HCT116 (cell line): Measurements from ENCODE around the gene AKAP12.

ENCODE experiments used
- CEBPB ChIP-seq: IDR thresholded peaks from 2 replicates; pipeline ENCODE4 v1.6.1; 2012; ENCODE audit warnings: low read depth
- EGR1 ChIP-seq: IDR thresholded peaks from 2 replicates; pipeline ENCODE4 v1.6.1; 2012; ENCODE audit warnings: low read depth
- EZH2 ChIP-seq: fragments of 200-600 bp; sonication (generic); IDR thresholded peaks from 2 replicates; pipeline ENCODE4 v1.6.1; 2017; ENCODE audit warnings: antibody characterized with exemption, mixed run types
- EZH2phosphoT487 ChIP-seq: fragments of 200-600 bp; IDR thresholded peaks from 2 replicates; pipeline ENCODE4 v1.6.1; 2018; ENCODE audit warnings: antibody characterized with exemption, borderline replicate concordance
- JUND ChIP-seq: IDR thresholded peaks from 2 replicates; pipeline ENCODE4 v1.6.1; 2012
- POLR2A ChIP-seq: IDR thresholded peaks from 2 replicates; pipeline ENCODE4 v1.7.0; 2011; ENCODE audit warnings: borderline replicate concordance; ENCODE audit not compliant: insufficient read depth, insufficient read length; ENCODE audit errors: extremely low read depth
- POLR2AphosphoS5 ChIP-seq: IDR thresholded peaks from 2 replicates; pipeline ENCODE4 v1.6.1; 2011; ENCODE audit warnings: mild to moderate bottlenecking, low read depth, low read length, moderate library complexity
- RAD21 ChIP-seq: IDR thresholded peaks from 2 replicates; pipeline ENCODE4 v1.6.1; 2012; ENCODE audit warnings: low read depth, mild to moderate bottlenecking
- SIN3A ChIP-seq: IDR thresholded peaks from 2 replicates; pipeline ENCODE4 v1.6.1; 2012; ENCODE audit warnings: low read depth
- SP1 ChIP-seq: IDR thresholded peaks from 2 replicates; pipeline ENCODE4 v1.6.1; 2012; ENCODE audit warnings: low read depth
- SRF ChIP-seq: IDR thresholded peaks from 2 replicates; pipeline ENCODE4 v1.6.1; 2012; ENCODE audit warnings: low read depth
- TF ChIP-seq, protein P1 (sequence below), 3 experiments: fragments of 200-600 bp in 1 of 3; sonication (generic) in 1 of 3; IDR thresholded peaks in 2 of 3; conservative IDR thresholded peaks in 1 of 3; 2 replicates each; pipeline ENCODE4 v1.5.1; 2012 to 2017; ENCODE audit warnings: low read depth in 2 of 3, low read length in 2 of 3, antibody characterized with exemption in 1 of 3, borderline replicate concordance in 1 of 3, control low read depth in 1 of 3, mild to moderate bottlenecking in 1 of 3, mixed read lengths in 1 of 3, mixed run types in 1 of 3, moderate library complexity in 1 of 3; ENCODE audit not compliant: insufficient read depth in 1 of 3
- TF ChIP-seq, protein P2 (sequence below): IDR thresholded peaks from 2 replicates; pipeline ENCODE4 v1.6.1; 2012; ENCODE audit warnings: low read depth

DNA sequence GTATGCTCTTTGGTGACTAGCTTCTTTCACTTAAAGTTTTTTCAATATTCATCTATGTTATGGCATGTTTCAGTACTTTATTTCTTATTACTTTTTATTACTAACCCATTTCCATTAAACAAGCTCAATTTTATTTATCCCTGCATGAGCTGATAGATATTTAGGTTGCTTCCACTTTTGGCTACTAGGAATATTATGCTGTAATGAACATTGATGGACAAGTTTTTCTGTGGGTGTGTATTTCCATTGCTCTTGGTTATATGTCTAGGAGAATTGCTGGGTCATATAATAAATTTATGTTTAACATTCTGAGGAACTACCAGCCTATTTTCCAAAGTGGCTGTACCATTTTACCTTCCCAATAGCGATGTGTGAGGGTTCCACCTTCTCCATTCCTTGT lies 81.7 kb downstream of the AKAP12 start:
- no peak for TF ChIP-seq POLR2A
- TF ChIP-seq SRF = no peak
- TF ChIP-seq, protein P1, sequence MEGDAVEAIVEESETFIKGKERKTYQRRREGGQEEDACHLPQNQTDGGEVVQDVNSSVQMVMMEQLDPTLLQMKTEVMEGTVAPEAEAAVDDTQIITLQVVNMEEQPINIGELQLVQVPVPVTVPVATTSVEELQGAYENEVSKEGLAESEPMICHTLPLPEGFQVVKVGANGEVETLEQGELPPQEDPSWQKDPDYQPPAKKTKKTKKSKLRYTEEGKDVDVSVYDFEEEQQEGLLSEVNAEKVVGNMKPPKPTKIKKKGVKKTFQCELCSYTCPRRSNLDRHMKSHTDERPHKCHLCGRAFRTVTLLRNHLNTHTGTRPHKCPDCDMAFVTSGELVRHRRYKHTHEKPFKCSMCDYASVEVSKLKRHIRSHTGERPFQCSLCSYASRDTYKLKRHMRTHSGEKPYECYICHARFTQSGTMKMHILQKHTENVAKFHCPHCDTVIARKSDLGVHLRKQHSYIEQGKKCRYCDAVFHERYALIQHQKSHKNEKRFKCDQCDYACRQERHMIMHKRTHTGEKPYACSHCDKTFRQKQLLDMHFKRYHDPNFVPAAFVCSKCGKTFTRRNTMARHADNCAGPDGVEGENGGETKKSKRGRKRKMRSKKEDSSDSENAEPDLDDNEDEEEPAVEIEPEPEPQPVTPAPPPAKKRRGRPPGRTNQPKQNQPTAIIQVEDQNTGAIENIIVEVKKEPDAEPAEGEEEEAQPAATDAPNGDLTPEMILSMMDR (IDR thresholded peaks at IDR 0.05 in 2 of 3, conservative IDR thresholded peaks at IDR 0.05 in 1 of 3; ENCODE audit: borderline replicate concordance in 1 of 3, insufficient read depth in 1 of 3, low read depth in 2 of 3, low read length in 2 of 3) = no peak
- TF ChIP-seq, protein P2, sequence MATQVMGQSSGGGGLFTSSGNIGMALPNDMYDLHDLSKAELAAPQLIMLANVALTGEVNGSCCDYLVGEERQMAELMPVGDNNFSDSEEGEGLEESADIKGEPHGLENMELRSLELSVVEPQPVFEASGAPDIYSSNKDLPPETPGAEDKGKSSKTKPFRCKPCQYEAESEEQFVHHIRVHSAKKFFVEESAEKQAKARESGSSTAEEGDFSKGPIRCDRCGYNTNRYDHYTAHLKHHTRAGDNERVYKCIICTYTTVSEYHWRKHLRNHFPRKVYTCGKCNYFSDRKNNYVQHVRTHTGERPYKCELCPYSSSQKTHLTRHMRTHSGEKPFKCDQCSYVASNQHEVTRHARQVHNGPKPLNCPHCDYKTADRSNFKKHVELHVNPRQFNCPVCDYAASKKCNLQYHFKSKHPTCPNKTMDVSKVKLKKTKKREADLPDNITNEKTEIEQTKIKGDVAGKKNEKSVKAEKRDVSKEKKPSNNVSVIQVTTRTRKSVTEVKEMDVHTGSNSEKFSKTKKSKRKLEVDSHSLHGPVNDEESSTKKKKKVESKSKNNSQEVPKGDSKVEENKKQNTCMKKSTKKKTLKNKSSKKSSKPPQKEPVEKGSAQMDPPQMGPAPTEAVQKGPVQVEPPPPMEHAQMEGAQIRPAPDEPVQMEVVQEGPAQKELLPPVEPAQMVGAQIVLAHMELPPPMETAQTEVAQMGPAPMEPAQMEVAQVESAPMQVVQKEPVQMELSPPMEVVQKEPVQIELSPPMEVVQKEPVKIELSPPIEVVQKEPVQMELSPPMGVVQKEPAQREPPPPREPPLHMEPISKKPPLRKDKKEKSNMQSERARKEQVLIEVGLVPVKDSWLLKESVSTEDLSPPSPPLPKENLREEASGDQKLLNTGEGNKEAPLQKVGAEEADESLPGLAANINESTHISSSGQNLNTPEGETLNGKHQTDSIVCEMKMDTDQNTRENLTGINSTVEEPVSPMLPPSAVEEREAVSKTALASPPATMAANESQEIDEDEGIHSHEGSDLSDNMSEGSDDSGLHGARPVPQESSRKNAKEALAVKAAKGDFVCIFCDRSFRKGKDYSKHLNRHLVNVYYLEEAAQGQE = no peak
- TF ChIP-seq EGR1 = no peak
- no peak for TF ChIP-seq SP1
- no peak for TF ChIP-seq EZH2phosphoT487
- no peak for TF ChIP-seq EZH2
- TF ChIP-seq CEBPB = no peak
- no peak for TF ChIP-seq POLR2AphosphoS5
- TF ChIP-seq RAD21 = no peak
- TF ChIP-seq SIN3A = no peak
- no peak for TF ChIP-seq JUND
